IMR-90 (cell line): ENCODE data around the gene PEX5L. TPM values are rescaled to one million over a fixed set of nuclear protein-coding genes. Genes with fewer than 3 reads are reported as not detected.

ENCODE experiments used
- ATAC-seq: fragments of 200-7000 bp; cut with Tn5 transposase; 2 replicates; pipeline ENCODE4 v1.9.1; 2020; ENCODE audit warnings: low read depth, mild to moderate bottlenecking, moderate library complexity
- BruUV-seq: library from RNA; stranded (reverse); fragments of 400-500 nt; replicated peaks from 2 replicates; lab custom pipeline; 2021; lab: Mats Ljungman, UMichigan
- CTCF ChIA-PET: fragments of 300-600 bp; formaldehyde crosslinking; extraction: SDS; loops from one replicate; lab custom pipeline; 2021; ENCODE audit warnings: antibody characterized with exemption; lab: Yijun Ruan, JAX
- POLR2A ChIA-PET: fragments of 300-600 bp; sonication (Branson Sonifier 250); formaldehyde crosslinking; loops from one replicate; lab custom pipeline; 2022; ENCODE audit warnings: antibody characterized with exemption; ENCODE audit not compliant: unreplicated experiment; lab: Charles Lee
- DNase-seq: peaks from one replicate; pipeline ENCODE4 v3.0.0; 2013
- H2AFZ ChIP-seq: replicated peaks from 2 replicates; pipeline ENCODE3; 2013; ENCODE audit warnings: low read length, mild to moderate bottlenecking; ENCODE audit not compliant: poor library complexity
- H2AK5ac ChIP-seq: 2 replicates; pipeline ENCODE4 v1.6.1; 2013; ENCODE audit warnings: low read depth, low read length, inconsistent platforms
- H2AK9ac ChIP-seq: replicated peaks from 2 replicates; pipeline ENCODE3; 2013; ENCODE audit warnings: mild to moderate bottlenecking, low read depth, low read length, moderate library complexity; ENCODE audit not compliant: poor library complexity
- H2BK120ac ChIP-seq: 2 replicates; pipeline ENCODE4 v1.6.1; 2013; ENCODE audit warnings: low read depth, low read length, inconsistent platforms
- H2BK15ac ChIP-seq: 3 replicates; pipeline ENCODE4 v1.6.1; 2013; ENCODE audit warnings: low read depth, low read length, inconsistent platforms
- H2BK20ac ChIP-seq: 2 replicates; pipeline ENCODE4 v1.6.1; 2013; ENCODE audit warnings: low read depth, mild to moderate bottlenecking, inconsistent platforms, low read length, moderate library complexity
- H2BK5ac ChIP-seq: 2 replicates; pipeline ENCODE4 v1.6.1; 2013; ENCODE audit warnings: mild to moderate bottlenecking, low read depth, low read length, inconsistent platforms; ENCODE audit not compliant: poor library complexity, severe bottlenecking
- H3K14ac ChIP-seq: replicated peaks from 2 replicates; pipeline ENCODE4 v1.6.1; 2013; ENCODE audit warnings: low read depth, low read length, inconsistent platforms
- H3K18ac ChIP-seq: 2 replicates; pipeline ENCODE4 v1.6.1; 2013; ENCODE audit warnings: low read depth, low read length, control low read depth
- H3K23ac ChIP-seq: 2 replicates; pipeline ENCODE4 v1.6.1; 2013; ENCODE audit warnings: low read depth, low read length, inconsistent platforms
- H3K27ac ChIP-seq: 2 replicates; pipeline ENCODE4 v1.5.1; 2013; ENCODE audit warnings: mild to moderate bottlenecking, control low read depth, low read length; ENCODE audit not compliant: insufficient read depth
- H3K27me3 ChIP-seq: 2 replicates; pipeline ENCODE4 v1.6.1; 2013; ENCODE audit warnings: low read length; ENCODE audit not compliant: control insufficient read depth, insufficient read depth
- H3K36me3 ChIP-seq: 2 replicates; pipeline ENCODE4 v1.6.1; 2013; ENCODE audit warnings: low read length, mixed read lengths; ENCODE audit not compliant: control insufficient read depth, insufficient read depth
- H3K4ac ChIP-seq: 2 replicates; pipeline ENCODE4 v1.6.1; 2013; ENCODE audit warnings: low read depth, low read length, inconsistent platforms
- H3K4me1 ChIP-seq: 2 replicates; pipeline ENCODE4 v1.6.1; 2013; ENCODE audit warnings: low read length, mixed read lengths; ENCODE audit not compliant: control insufficient read depth, insufficient read depth
- H3K4me2 ChIP-seq: 2 replicates; pipeline ENCODE4 v1.6.1; 2013; ENCODE audit warnings: low read depth, mild to moderate bottlenecking, control low read depth, low read length, moderate library complexity
- H3K4me3 ChIP-seq: 2 replicates; pipeline ENCODE4 v1.5.1; 2013; ENCODE audit warnings: low read depth, mild to moderate bottlenecking, control low read depth, low read length, moderate library complexity; ENCODE audit not compliant: insufficient read depth
- H3K56ac ChIP-seq: 2 replicates; pipeline ENCODE4 v1.6.1; 2013; ENCODE audit warnings: low read length, inconsistent platforms; ENCODE audit not compliant: insufficient read depth; ENCODE audit errors: extremely low read depth
- H3K79me1 ChIP-seq, 2 experiments: 2 replicates each; pipeline ENCODE4 v1.6.1; 2013; ENCODE audit warnings: low read length in 2 of 2, inconsistent platforms in 1 of 2, low read depth in 1 of 2
- H3K9ac ChIP-seq: 2 replicates; pipeline ENCODE4 v1.6.1; 2013; ENCODE audit warnings: low read depth, low read length, control low read depth
- H3K9me1 ChIP-seq: 2 replicates; pipeline ENCODE4 v1.6.1; 2013; ENCODE audit warnings: low read length, inconsistent platforms; ENCODE audit not compliant: insufficient read depth
- H3K9me3 ChIP-seq: 2 replicates; pipeline ENCODE4 v1.6.1; 2013; ENCODE audit warnings: low read length; ENCODE audit not compliant: control insufficient read depth, insufficient read depth
- H4K20me1 ChIP-seq: 2 replicates; pipeline ENCODE4 v1.6.1; 2013; ENCODE audit warnings: low read length, inconsistent platforms; ENCODE audit not compliant: insufficient read depth
- H4K5ac ChIP-seq: 2 replicates; pipeline ENCODE4 v1.6.1; 2013; ENCODE audit warnings: mild to moderate bottlenecking, low read depth, low read length, control low read depth
- H4K8ac ChIP-seq, 2 experiments: 2 replicates each; pipeline ENCODE4 v1.6.1; 2013; ENCODE audit warnings: low read depth in 2 of 2, low read length in 2 of 2, control low read depth in 1 of 2, inconsistent platforms in 1 of 2
- H4K91ac ChIP-seq: 2 replicates; pipeline ENCODE4 v1.6.1; 2013; ENCODE audit warnings: low read depth, low read length, inconsistent platforms; ENCODE audit not compliant: insufficient read depth
- BHLHE40 ChIP-seq: fragments of 150-350 bp; IDR thresholded peaks from 2 replicates; pipeline ENCODE4 v1.6.1; 2016; ENCODE audit warnings: mild to moderate bottlenecking, low read depth, low read length
- CEBPB ChIP-seq: IDR thresholded peaks from 2 replicates; pipeline ENCODE4 v1.6.1; 2012; ENCODE audit warnings: low read depth, low read length, improper control_type of control experiment
- CHD1 ChIP-seq: IDR thresholded peaks from 2 replicates; pipeline ENCODE4 v1.6.1; 2012; ENCODE audit warnings: low read depth, low read length, improper control_type of control experiment
- FOS ChIP-seq: fragments of 150-350 bp; IDR thresholded peaks from 2 replicates; pipeline ENCODE4 v1.6.1; 2016; ENCODE audit warnings: low read depth, low read length
- MAFK ChIP-seq: IDR thresholded peaks from 2 replicates; pipeline ENCODE4 v1.6.1; 2012; ENCODE audit warnings: low read depth, low read length, improper control_type of control experiment
- MAZ ChIP-seq: IDR thresholded peaks from 2 replicates; pipeline ENCODE4 v1.6.1; 2012; ENCODE audit warnings: low read depth, mild to moderate bottlenecking, low read length, improper control_type of control experiment, moderate library complexity, borderline replicate concordance
- MXI1 ChIP-seq: IDR thresholded peaks from 2 replicates; pipeline ENCODE4 v1.6.1; 2012; ENCODE audit warnings: low read depth, mild to moderate bottlenecking, low read length, moderate library complexity, borderline replicate concordance
- NFE2L2 ChIP-seq: fragments of 150-350 bp; IDR thresholded peaks from 2 replicates; pipeline ENCODE4 v1.6.1; 2016; ENCODE audit warnings: low read depth, mild to moderate bottlenecking, low read length
- POLR2A ChIP-seq: IDR thresholded peaks from 2 replicates; pipeline ENCODE4 v1.6.1; 2012; ENCODE audit warnings: mild to moderate bottlenecking, low read depth, low read length
- RAD21 ChIP-seq: IDR thresholded peaks from 2 replicates; pipeline ENCODE4 v1.6.1; 2012; ENCODE audit warnings: low read length, improper control_type of control experiment
- RCOR1 ChIP-seq: IDR thresholded peaks from 2 replicates; pipeline ENCODE4 v1.6.1; 2012; ENCODE audit warnings: mild to moderate bottlenecking, low read length, improper control_type of control experiment; ENCODE audit not compliant: insufficient replicate concordance
- RFX5 ChIP-seq: IDR thresholded peaks from 2 replicates; pipeline ENCODE4 v1.8.0; 2012; ENCODE audit warnings: low read depth, mild to moderate bottlenecking, low read length, moderate library complexity
- SMC3 ChIP-seq: fragments of 150-350 bp; IDR thresholded peaks from 2 replicates; pipeline ENCODE4 v1.6.1; 2016; ENCODE audit warnings: low read depth, mild to moderate bottlenecking, antibody characterized with exemption, low read length, moderate library complexity
- WGBS, 2 experiments: methylation state at CpG; one replicate each; pipeline versions ENCODE4 v1.1.5 to v1.1.7; 2013; ENCODE audit warnings: missing lambda C conversion rate in 2 of 2; ENCODE audit not compliant: insufficient read length in 1 of 2; ENCODE audit errors: extremely low coverage in 2 of 2; 5-methylcytosine and 5-hydroxymethylcytosine counted together
- dilution Hi-C: fragments of 300-500 bp; cut with HindIII; formaldehyde crosslinking; loops from one replicate; pipeline ENCODE4 v1.14.3; 2018; ENCODE audit warnings: low sequenced_read_pairs; ENCODE audit not compliant: unreplicated experiment
- in situ Hi-C: fragments of 300-500 bp; cut with MboI; formaldehyde crosslinking; loops from 3 replicates; pipeline ENCODE4 v1.14.3; 2019; ENCODE audit warnings: low sequenced_read_pairs, inconsistent platforms, mixed read lengths
- intact Hi-C: fragments of 100-400 bp; cut with micrococcal nuclease; formaldehyde crosslinking; loops from 2 replicates; pipeline ENCODE4 v1.10.0; 2022
- polyA plus RNA-seq, 3 experiments: library from polyadenylated mRNA; depleted of rRNA; stranded (reverse); fragments of >200 nt; gene quantifications; 2 replicates each; pipeline ENCODE4 v1.2.3, GENCODE V29; 2012; ENCODE audit warnings: low replicate concordance in 1 of 3
- total RNA-seq: library from RNA; depleted of rRNA; stranded (reverse); fragments of >200 nt; gene quantifications from 2 replicates; pipeline ENCODE4 v1.2.3, GENCODE V29; 2012
- TF ChIP-seq, protein P1 (sequence below): fragments of 150-350 bp; IDR thresholded peaks from 2 replicates; pipeline ENCODE4 v1.6.1; 2017; ENCODE audit warnings: mild to moderate bottlenecking, antibody characterized with exemption, low read length, low read depth
- TF ChIP-seq, protein P2 (sequence below): fragments of 150-350 bp; IDR thresholded peaks from 2 replicates; pipeline ENCODE4 v1.6.1; 2016; ENCODE audit warnings: low read depth, mild to moderate bottlenecking, low read length, moderate library complexity, borderline replicate concordance
- TF ChIP-seq, protein P3 (sequence below): conservative IDR thresholded peaks from 2 replicates; pipeline ENCODE4 v1.5.1; 2012; ENCODE audit warnings: mild to moderate bottlenecking, low read depth, low read length, improper control_type of control experiment

Gene PEX5L
- total and polyA plus RNA-seq, 2 of the 4 experiments (the other 2 are of a cell fraction), result not detected

DNA sequence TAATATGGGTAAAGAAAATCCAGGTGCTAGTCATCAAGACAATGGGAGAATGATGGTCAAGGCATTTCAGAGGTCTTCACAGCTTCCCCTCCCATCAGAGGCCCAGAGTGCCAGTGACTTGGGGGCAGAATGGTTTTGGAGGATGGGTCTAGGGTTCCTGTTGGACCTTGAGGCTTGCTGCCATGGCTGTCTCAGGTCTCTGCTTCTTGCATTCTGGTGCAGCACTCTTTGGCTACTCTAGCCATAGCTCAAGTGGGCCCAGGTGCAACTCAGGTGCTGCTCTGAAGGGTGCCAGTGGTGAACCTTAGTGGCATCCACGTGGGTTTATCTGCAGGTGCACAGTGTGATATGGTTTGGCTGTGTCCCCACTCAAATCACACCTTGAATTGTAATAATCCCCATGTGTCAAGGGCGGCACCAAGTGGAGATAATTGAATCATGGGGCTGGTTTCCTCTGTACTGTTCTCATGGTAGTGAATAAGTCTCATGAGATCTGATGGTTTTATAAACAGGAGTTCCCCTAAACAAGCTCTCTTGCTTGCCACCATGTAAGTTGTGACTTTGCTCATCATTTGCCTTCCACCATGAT is 48.5 kb upstream of the PEX5L start:
- Histone ChIP-seq H4K20me1 (no peaks in the 10 kb centered on the region), H3K4me3 (no peak overlapping the region), H3K23ac (no peak overlapping the region), H2BK5ac (no peak overlapping the region), H2BK120ac (no peak overlapping the region), H3K9ac (no peak overlapping the region), H3K27me3 (no peaks in the 10 kb centered on the region), H4K8ac (no peak overlapping the region), H3K9me1 (no peaks in the 10 kb centered on the region), H3K4me1 (no peaks in the 10 kb centered on the region), H3K56ac (no peak overlapping the region), H2BK20ac (no peak overlapping the region), H3K27ac (no peak overlapping the region), H3K79me1 (no peaks in the 10 kb centered on the region), H3K18ac (no peak overlapping the region), H2AK9ac (no peak overlapping the region), H2AFZ (no peak overlapping the region), H3K4me2 (no peak overlapping the region), H2AK5ac (no peak overlapping the region), H3K14ac (no peak overlapping the region), H4K91ac (no peak overlapping the region), H3K36me3 (no peaks in the 10 kb centered on the region), H4K5ac (no peak overlapping the region), H3K9me3 (0 out of 2 replicates have a peak, but pooled peaks cover 1% of the 10 kb centered on the region), H3K4ac (no peak overlapping the region), H2BK15ac (no peak overlapping the region)
- ATAC-seq, result no peak
- in situ Hi-C loops (no loop called here), intact Hi-C loops (no loop called here), dilution Hi-C loops (no loop called here)
- CTCF ChIA-PET, result no interaction called here
- BruUV-seq, result no TSS peak
- WGBS, 2 experiments, result no CpG with 5 or more reads among the region's 2 CpGs
- POLR2A ChIA-PET, result no interaction called here
- no peak for DNase-seq
- TF ChIP-seq RFX5 (no peak), POLR2A (no peak), RCOR1 (no peak), FOS (no peak), MAFK (no peak), MXI1 (no peak), CHD1 (no peak), CEBPB (no peak), BHLHE40 (no peak), RAD21 (no peak), NFE2L2 (no peak), MAZ (no peak), SMC3 (no peak)
- TF ChIP-seq, protein P1, sequence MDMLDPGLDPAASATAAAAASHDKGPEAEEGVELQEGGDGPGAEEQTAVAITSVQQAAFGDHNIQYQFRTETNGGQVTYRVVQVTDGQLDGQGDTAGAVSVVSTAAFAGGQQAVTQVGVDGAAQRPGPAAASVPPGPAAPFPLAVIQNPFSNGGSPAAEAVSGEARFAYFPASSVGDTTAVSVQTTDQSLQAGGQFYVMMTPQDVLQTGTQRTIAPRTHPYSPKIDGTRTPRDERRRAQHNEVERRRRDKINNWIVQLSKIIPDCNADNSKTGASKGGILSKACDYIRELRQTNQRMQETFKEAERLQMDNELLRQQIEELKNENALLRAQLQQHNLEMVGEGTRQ, result no peak
- TF ChIP-seq, protein P2, sequence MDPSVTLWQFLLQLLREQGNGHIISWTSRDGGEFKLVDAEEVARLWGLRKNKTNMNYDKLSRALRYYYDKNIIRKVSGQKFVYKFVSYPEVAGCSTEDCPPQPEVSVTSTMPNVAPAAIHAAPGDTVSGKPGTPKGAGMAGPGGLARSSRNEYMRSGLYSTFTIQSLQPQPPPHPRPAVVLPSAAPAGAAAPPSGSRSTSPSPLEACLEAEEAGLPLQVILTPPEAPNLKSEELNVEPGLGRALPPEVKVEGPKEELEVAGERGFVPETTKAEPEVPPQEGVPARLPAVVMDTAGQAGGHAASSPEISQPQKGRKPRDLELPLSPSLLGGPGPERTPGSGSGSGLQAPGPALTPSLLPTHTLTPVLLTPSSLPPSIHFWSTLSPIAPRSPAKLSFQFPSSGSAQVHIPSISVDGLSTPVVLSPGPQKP, result no peak
- TF ChIP-seq, protein P3, sequence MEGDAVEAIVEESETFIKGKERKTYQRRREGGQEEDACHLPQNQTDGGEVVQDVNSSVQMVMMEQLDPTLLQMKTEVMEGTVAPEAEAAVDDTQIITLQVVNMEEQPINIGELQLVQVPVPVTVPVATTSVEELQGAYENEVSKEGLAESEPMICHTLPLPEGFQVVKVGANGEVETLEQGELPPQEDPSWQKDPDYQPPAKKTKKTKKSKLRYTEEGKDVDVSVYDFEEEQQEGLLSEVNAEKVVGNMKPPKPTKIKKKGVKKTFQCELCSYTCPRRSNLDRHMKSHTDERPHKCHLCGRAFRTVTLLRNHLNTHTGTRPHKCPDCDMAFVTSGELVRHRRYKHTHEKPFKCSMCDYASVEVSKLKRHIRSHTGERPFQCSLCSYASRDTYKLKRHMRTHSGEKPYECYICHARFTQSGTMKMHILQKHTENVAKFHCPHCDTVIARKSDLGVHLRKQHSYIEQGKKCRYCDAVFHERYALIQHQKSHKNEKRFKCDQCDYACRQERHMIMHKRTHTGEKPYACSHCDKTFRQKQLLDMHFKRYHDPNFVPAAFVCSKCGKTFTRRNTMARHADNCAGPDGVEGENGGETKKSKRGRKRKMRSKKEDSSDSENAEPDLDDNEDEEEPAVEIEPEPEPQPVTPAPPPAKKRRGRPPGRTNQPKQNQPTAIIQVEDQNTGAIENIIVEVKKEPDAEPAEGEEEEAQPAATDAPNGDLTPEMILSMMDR, result no peak
